ENCODE measurements around the gene GSTT2B. TPM values are rescaled to one million over a fixed set of nuclear protein-coding genes. Genes with fewer than 3 reads are reported as not detected.

GSTT2B gene
- polyA plus RNA-seq, 3 donors: 0.25 to 0.72 TPM; not detected in 1

DNA sequence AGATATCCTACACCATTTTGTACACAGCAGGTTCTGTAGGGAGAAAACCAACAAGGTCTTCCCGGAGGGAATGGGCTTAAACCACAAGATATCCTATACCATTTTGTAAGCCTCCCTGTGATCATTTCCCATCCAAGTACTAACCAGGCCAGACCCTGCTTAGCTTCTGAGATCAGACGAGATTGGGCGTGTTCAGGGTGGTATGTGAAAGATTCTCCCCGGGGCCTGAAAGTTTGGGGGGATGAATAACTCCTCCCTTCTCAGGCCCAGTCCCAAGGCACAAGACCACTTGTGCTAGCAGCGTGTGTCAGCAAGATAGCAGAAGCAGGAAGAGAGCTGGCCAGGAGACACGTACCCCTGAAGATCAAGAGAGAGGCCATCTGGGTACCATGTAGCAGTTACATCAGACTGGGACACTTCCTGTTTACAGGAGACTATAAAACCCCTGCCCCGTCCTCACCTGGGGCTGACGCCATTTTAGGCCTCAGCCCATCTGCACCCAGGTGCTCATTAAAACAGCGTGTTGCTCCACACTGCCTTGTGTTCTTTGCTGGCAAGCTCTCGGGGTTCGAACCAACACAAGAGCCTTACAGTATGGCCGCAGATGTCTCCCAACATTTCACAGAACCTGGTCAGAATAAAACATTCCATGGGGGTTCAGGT, 49.5 kb downstream of the GSTT2B start:
- no peak overlapping the region for H3K4me3 ChIP-seq (replicated peaks in 1 of 3; ENCODE audit: low read depth in 2 of 3, low read length in 3 of 3)
- no peak for DNase-seq
- no peaks in the 10 kb centered on the region for H3K9me3 ChIP-seq (replicated peaks in 1 of 2; ENCODE audit: control insufficient read depth in 1 of 2, insufficient read depth in 1 of 2, low read length in 2 of 2)
- Mint-ChIP-seq H3K9me3 (peaks cover 0 to 1% (median 0%) of the 10 kb centered on the region in 7 donors), H3K27ac (peak overlapping the region in 1 of 7 donors; percentile 23), H3K4me1 (peaks cover 10% of the 10 kb centered on the region), H3K36me3 (peaks cover 1 to 8% of the 10 kb centered on the region in 2 donors), H3K4me3 (no peak overlapping the region), H3K27me3 (ENCODE audit: low read depth in 3 of 3) (peaks cover 0 to 3% (median 2%) of the 10 kb centered on the region in 3 donors)
- H3K27ac ChIP-seq (ENCODE audit: low read depth in 1 of 2, low read length in 2 of 2): no peak overlapping the region
- TF ChIP-seq, protein P1, sequence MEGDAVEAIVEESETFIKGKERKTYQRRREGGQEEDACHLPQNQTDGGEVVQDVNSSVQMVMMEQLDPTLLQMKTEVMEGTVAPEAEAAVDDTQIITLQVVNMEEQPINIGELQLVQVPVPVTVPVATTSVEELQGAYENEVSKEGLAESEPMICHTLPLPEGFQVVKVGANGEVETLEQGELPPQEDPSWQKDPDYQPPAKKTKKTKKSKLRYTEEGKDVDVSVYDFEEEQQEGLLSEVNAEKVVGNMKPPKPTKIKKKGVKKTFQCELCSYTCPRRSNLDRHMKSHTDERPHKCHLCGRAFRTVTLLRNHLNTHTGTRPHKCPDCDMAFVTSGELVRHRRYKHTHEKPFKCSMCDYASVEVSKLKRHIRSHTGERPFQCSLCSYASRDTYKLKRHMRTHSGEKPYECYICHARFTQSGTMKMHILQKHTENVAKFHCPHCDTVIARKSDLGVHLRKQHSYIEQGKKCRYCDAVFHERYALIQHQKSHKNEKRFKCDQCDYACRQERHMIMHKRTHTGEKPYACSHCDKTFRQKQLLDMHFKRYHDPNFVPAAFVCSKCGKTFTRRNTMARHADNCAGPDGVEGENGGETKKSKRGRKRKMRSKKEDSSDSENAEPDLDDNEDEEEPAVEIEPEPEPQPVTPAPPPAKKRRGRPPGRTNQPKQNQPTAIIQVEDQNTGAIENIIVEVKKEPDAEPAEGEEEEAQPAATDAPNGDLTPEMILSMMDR (IDR thresholded peaks at IDR 0.05): no peak
- H3K79me2 ChIP-seq (ENCODE audit: insufficient read depth, low read length): no peaks in the 10 kb centered on the region
- no peaks in the 10 kb centered on the region for H3K27me3 ChIP-seq (ENCODE audit: control insufficient read depth in 2 of 2, insufficient read depth in 2 of 2, low read length in 2 of 2)
- H2AFZ ChIP-seq (ENCODE audit: insufficient read depth, low read depth, low read length, poor library complexity, severe bottlenecking): no peak overlapping the region
- intact Hi-C loops (cut with micrococcal nuclease): loop anchor here (5.0 kb wide), 2 partner anchors 61 to 124 kb away; partner anchors contain the start of genes DDT (in 1 of the 2) and SMARCB1 (in 1 of the 2)
- H3K36me3 ChIP-seq (replicated peaks in 1 of 2; ENCODE audit: control insufficient read depth in 1 of 2, insufficient read depth in 2 of 2, low read length in 2 of 2): no peaks in the 10 kb centered on the region
- H4K20me1 ChIP-seq (ENCODE audit: insufficient read depth, low read length): no peaks in the 10 kb centered on the region
- H3K9ac ChIP-seq (ENCODE audit: insufficient read depth, low read length, poor library complexity, severe bottlenecking): no peak overlapping the region
- no peak overlapping the region for H3K4me2 ChIP-seq (replicated peaks; ENCODE audit: extremely low read depth, low read length, poor library complexity, severe bottlenecking)
- H3K4me1 ChIP-seq (ENCODE audit: control insufficient read depth in 1 of 2, insufficient read depth in 2 of 2, low read length in 2 of 2): peaks cover 7 to 18% of the 10 kb centered on the region in 2 donors
- 77% methylated on average over 8 of the region's 12 CpGs for WGBS (ENCODE audit: insufficient coverage)

DNA sequence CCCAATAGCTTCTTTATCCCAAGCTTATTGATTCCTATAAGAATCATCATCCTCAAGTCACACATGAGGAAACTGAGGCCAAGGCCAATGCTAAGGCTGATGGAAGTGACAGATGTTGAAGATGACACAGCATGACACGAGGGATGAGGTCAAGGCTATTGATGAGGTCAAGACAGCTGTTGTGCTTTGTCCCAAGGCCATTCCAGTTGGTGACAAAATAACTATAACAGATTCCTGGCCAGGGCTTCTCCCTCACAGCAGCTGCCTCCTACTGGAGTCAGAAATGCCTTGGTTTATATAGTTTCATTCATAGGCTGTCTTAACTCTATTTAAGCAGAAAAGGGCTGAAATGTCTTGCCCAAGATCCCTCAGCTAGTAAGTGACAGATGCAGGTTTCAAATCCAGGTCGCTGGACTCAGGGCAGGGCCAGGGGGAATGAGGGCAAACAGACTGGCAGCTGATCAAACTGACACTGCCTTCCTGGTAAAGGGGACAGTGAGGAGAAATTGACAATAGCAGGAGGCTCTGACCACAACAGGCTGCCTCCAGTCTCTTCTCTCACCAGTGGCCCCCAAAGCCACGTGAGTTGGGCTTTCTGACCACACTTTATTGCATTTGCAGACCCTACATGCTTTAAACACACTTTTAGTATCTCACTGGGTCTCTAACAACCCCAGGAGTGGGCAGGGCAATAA, 50.4 kb downstream of the GSTT2B start:
- H3K4me3 Mint-ChIP-seq: no peak overlapping the region
- 92% methylated on average over 2 of the region's 3 CpGs for WGBS (ENCODE audit: insufficient coverage)
- H3K36me3 Mint-ChIP-seq: peaks cover 0 to 8% of the 10 kb centered on the region in 2 donors
- Histone ChIP-seq H3K9ac (ENCODE audit: insufficient read depth, low read length, poor library complexity, severe bottlenecking) (no peak overlapping the region), H3K4me3 (replicated peaks in 1 of 3; ENCODE audit: low read depth in 2 of 3, low read length in 3 of 3) (no peak overlapping the region), H3K4me1 (ENCODE audit: control insufficient read depth in 1 of 2, insufficient read depth in 2 of 2, low read length in 2 of 2) (peaks cover 7 to 18% of the 10 kb centered on the region in 2 donors), H2AFZ (ENCODE audit: insufficient read depth, low read depth, low read length, poor library complexity, severe bottlenecking) (no peak overlapping the region), H3K27me3 (ENCODE audit: control insufficient read depth in 2 of 2, insufficient read depth in 2 of 2, low read length in 2 of 2) (no peaks in the 10 kb centered on the region), H3K36me3 (replicated peaks in 1 of 2; ENCODE audit: control insufficient read depth in 1 of 2, insufficient read depth in 2 of 2, low read length in 2 of 2) (no peaks in the 10 kb centered on the region), H3K27ac (ENCODE audit: low read depth in 1 of 2, low read length in 2 of 2) (no peak overlapping the region), H3K4me2 (replicated peaks; ENCODE audit: extremely low read depth, low read length, poor library complexity, severe bottlenecking) (no peak overlapping the region), H4K20me1 (ENCODE audit: insufficient read depth, low read length) (no peaks in the 10 kb centered on the region), H3K9me3 (replicated peaks in 1 of 2; ENCODE audit: control insufficient read depth in 1 of 2, insufficient read depth in 1 of 2, low read length in 2 of 2) (no peaks in the 10 kb centered on the region), H3K79me2 (ENCODE audit: insufficient read depth, low read length) (no peaks in the 10 kb centered on the region)
- H3K27me3 Mint-ChIP-seq (ENCODE audit: low read depth in 3 of 3): peaks cover 0 to 4% (median 1%) of the 10 kb centered on the region in 3 donors
- TF ChIP-seq, protein P1 (IDR thresholded peaks at IDR 0.05): no peak
- intact Hi-C loops (cut with micrococcal nuclease): loop anchor here (5.0 kb wide), 2 partner anchors 62 to 123 kb away; partner anchors contain the start of genes DDT (in 1 of the 2) and SMARCB1 (in 1 of the 2)
- H3K9me3 Mint-ChIP-seq: peaks cover 0 to 1% (median 0%) of the 10 kb centered on the region in 7 donors
- no peak overlapping the region for H3K27ac Mint-ChIP-seq
- DNase-seq: no peak
- H3K4me1 Mint-ChIP-seq: peaks cover 10% of the 10 kb centered on the region

Data from CD14-positive monocyte (primary cell).